Transverse colon (tissue), 4 donors: ENCODE results near the gene SHQ1.

Experiments used
- POLR2A ChIP-seq: fragments of 450-650 bp; IDR thresholded peaks from one replicate; pipeline ENCODE4 v1.6.1; 2016; ENCODE audit warnings: antibody characterized with exemption, mild to moderate bottlenecking, moderate library complexity
- POLR2AphosphoS5 ChIP-seq, 3 donors: sonication (generic); formaldehyde crosslinking; IDR thresholded peaks; one replicate each; pipeline ENCODE4 v1.6.1; 2016; ENCODE audit warnings: antibody characterized with exemption in 3 of 3
- TF ChIP-seq, protein P1 (sequence below), 5 experiments: fragments of 200-600 bp in 3 of 5; fragments of 450-650 bp in 2 of 5; sonication (generic) in 3 of 5; IDR thresholded peaks; 1 replicate in 2 of 5; 2 replicates in 3 of 5; pipeline ENCODE4 v1.5.1; 2016 to 2017; ENCODE audit warnings: antibody characterized with exemption in 5 of 5, inconsistent platforms in 3 of 5, mild to moderate bottlenecking in 2 of 5, moderate library complexity in 1 of 5

DNA sequence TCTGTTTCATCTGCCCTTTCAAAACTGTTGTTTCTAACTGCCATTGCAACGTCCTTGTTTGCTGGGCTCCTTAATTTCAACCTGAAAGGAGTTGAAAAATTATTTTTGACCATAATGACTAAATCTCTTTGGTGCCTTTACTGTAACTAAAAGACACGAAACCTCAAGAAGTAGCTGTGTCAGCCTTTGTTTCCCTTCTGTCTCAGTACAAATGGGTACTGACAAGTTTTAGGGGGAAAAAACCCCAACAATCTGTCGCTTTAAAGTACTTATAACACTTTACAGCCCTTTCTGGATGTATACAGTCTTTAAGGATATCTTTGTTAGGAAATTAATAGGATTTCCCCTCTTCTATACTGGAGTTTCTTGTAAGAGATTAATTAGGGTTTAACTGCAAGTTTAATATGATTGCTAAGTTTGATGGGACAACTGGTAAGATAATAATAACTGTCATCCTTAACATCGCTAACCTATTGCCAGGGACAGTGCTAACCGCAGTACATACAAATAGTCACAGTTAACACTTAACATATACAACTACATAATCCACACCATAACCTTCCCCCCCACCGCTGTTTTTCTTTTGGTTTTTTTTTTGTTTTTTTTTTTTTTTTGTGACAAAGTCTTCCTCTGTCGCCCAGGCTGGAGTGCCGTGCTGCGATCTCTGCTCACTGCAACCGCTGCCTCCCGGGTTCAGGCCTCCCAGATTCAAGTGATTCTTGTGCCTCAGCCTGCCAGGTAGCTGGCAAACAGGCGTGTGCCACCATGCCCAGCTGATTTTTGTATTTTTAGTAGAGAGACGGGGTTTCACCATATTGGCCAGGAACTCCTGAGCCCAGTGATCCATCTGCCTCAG is 41.3 kb upstream of the SHQ1 start:
- TF ChIP-seq, protein P1, sequence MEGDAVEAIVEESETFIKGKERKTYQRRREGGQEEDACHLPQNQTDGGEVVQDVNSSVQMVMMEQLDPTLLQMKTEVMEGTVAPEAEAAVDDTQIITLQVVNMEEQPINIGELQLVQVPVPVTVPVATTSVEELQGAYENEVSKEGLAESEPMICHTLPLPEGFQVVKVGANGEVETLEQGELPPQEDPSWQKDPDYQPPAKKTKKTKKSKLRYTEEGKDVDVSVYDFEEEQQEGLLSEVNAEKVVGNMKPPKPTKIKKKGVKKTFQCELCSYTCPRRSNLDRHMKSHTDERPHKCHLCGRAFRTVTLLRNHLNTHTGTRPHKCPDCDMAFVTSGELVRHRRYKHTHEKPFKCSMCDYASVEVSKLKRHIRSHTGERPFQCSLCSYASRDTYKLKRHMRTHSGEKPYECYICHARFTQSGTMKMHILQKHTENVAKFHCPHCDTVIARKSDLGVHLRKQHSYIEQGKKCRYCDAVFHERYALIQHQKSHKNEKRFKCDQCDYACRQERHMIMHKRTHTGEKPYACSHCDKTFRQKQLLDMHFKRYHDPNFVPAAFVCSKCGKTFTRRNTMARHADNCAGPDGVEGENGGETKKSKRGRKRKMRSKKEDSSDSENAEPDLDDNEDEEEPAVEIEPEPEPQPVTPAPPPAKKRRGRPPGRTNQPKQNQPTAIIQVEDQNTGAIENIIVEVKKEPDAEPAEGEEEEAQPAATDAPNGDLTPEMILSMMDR (IDR thresholded peaks at IDR 0.05): no peak
- TF ChIP-seq POLR2A (no peak), POLR2AphosphoS5 (IDR thresholded peaks at IDR 0.05) (no peak)
